Loucy (cell line): ENCODE data around the gene CPA2.

Experiments
- H2AFZ ChIP-seq: fragments of 200-600 bp; sonication (generic); 2 replicates; pipeline ENCODE4 v1.6.0; 2016; ENCODE audit warnings: antibody characterized with exemption, mild to moderate bottlenecking, low read length, moderate library complexity
- H3F3A ChIP-seq: fragments of 200-600 bp; 2 replicates; pipeline ENCODE4 v1.6.0; 2016; ENCODE audit warnings: antibody characterized with exemption, low read depth, mild to moderate bottlenecking
- H3K27me3 ChIP-seq: fragments of 200-600 bp; sonication (generic); 2 replicates; pipeline ENCODE4 v1.6.1; 2014; ENCODE audit warnings: low read length, mild to moderate bottlenecking; ENCODE audit not compliant: insufficient read depth, poor library complexity, severe bottlenecking
- H3K36me3 ChIP-seq: fragments of 200-600 bp; sonication (generic); 2 replicates; pipeline ENCODE4 v1.6.1; 2016; ENCODE audit warnings: low read length; ENCODE audit not compliant: insufficient read depth
- H3K4me1 ChIP-seq: fragments of 200-600 bp; sonication (generic); 2 replicates; pipeline ENCODE4 v1.5.1; 2014; ENCODE audit warnings: low read length, mild to moderate bottlenecking; ENCODE audit not compliant: insufficient read depth, poor library complexity, severe bottlenecking
- H3K4me2 ChIP-seq: fragments of 200-600 bp; sonication (generic); 2 replicates; pipeline ENCODE4 v1.6.0; 2014; ENCODE audit warnings: antibody characterized with exemption, low read length, low read depth, mild to moderate bottlenecking; ENCODE audit not compliant: poor library complexity, severe bottlenecking
- H3K4me3 ChIP-seq: fragments of 200-600 bp; sonication (generic); 2 replicates; pipeline ENCODE4 v1.5.1; 2014; ENCODE audit warnings: low read length, mild to moderate bottlenecking, mixed read lengths; ENCODE audit not compliant: poor library complexity, severe bottlenecking
- H3K79me2 ChIP-seq: fragments of 200-600 bp; sonication (generic); 2 replicates; pipeline ENCODE4 v1.6.1; 2014; ENCODE audit warnings: low read length; ENCODE audit not compliant: insufficient read depth
- H3K9ac ChIP-seq: fragments of 200-600 bp; sonication (generic); 2 replicates; pipeline ENCODE4 v1.6.0; 2014; ENCODE audit warnings: mild to moderate bottlenecking, low read depth, low read length, moderate library complexity; ENCODE audit not compliant: poor library complexity, severe bottlenecking
- H3K9me2 ChIP-seq: fragments of 200-600 bp; sonication (generic); replicated peaks from 2 replicates; pipeline ENCODE4 v1.6.1; 2016; ENCODE audit warnings: low read depth, low read length, mixed read lengths
- H3K9me3 ChIP-seq: fragments of 200-600 bp; sonication (generic); 2 replicates; pipeline ENCODE4 v1.6.1; 2014; ENCODE audit warnings: mild to moderate bottlenecking, antibody characterized with exemption, low read length, low read depth; ENCODE audit not compliant: insufficient read depth
- H4K20me1 ChIP-seq: fragments of 200-600 bp; sonication (generic); 2 replicates; pipeline ENCODE4 v1.6.0; 2014; ENCODE audit warnings: antibody characterized with exemption, low read length, mild to moderate bottlenecking; ENCODE audit not compliant: insufficient read depth, poor library complexity, severe bottlenecking
- EZH2phosphoT487 ChIP-seq: fragments of 200-600 bp; IDR thresholded peaks from 2 replicates; pipeline ENCODE4 v1.6.1; 2018; ENCODE audit warnings: antibody characterized with exemption, mild to moderate bottlenecking, moderate library complexity, borderline replicate concordance
- TF ChIP-seq, protein P1 (sequence below): fragments of 200-600 bp; sonication (generic); conservative IDR thresholded peaks from 2 replicates; pipeline ENCODE4 v1.5.1; 2014; ENCODE audit warnings: mild to moderate bottlenecking, antibody characterized with exemption, low read length

CPA2 gene

DNA sequence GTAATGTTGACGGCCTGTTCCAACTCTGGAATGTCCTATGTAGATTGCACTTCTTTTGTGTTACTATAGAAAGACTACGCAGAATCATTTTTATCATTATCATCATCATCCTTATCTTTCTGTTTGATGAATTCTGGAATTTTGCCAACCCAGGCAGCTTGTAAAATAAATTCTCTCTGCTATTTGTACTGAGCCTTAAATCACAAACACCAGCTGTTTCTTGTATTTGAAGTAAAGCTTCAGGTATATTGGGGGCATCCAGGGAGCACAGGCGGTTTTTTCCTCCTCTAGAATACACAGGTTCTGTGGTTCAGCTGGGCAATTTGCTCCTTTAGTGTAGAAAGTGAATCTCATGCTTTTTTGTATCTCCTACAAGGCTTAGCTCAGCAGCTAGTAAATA is 63.0 kb downstream of the CPA2 start:
- H4K20me1 ChIP-seq: no peaks in the 10 kb centered on the region
- H3K4me1 ChIP-seq: no peaks in the 10 kb centered on the region
- H2AFZ ChIP-seq: no peak overlapping the region
- H3F3A ChIP-seq: no peaks in the 10 kb centered on the region
- H3K36me3 ChIP-seq: no peaks in the 10 kb centered on the region
- TF ChIP-seq, protein P1, sequence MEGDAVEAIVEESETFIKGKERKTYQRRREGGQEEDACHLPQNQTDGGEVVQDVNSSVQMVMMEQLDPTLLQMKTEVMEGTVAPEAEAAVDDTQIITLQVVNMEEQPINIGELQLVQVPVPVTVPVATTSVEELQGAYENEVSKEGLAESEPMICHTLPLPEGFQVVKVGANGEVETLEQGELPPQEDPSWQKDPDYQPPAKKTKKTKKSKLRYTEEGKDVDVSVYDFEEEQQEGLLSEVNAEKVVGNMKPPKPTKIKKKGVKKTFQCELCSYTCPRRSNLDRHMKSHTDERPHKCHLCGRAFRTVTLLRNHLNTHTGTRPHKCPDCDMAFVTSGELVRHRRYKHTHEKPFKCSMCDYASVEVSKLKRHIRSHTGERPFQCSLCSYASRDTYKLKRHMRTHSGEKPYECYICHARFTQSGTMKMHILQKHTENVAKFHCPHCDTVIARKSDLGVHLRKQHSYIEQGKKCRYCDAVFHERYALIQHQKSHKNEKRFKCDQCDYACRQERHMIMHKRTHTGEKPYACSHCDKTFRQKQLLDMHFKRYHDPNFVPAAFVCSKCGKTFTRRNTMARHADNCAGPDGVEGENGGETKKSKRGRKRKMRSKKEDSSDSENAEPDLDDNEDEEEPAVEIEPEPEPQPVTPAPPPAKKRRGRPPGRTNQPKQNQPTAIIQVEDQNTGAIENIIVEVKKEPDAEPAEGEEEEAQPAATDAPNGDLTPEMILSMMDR: no peak
- TF ChIP-seq EZH2phosphoT487: no peak
- no peaks in the 10 kb centered on the region for H3K27me3 ChIP-seq
- H3K79me2 ChIP-seq: no peaks in the 10 kb centered on the region
- H3K9ac ChIP-seq: no peak overlapping the region
- H3K4me3 ChIP-seq: no peak overlapping the region
- no peaks in the 10 kb centered on the region for H3K9me3 ChIP-seq
- no peaks in the 10 kb centered on the region for H3K9me2 ChIP-seq
- no peak overlapping the region for H3K4me2 ChIP-seq

DNA sequence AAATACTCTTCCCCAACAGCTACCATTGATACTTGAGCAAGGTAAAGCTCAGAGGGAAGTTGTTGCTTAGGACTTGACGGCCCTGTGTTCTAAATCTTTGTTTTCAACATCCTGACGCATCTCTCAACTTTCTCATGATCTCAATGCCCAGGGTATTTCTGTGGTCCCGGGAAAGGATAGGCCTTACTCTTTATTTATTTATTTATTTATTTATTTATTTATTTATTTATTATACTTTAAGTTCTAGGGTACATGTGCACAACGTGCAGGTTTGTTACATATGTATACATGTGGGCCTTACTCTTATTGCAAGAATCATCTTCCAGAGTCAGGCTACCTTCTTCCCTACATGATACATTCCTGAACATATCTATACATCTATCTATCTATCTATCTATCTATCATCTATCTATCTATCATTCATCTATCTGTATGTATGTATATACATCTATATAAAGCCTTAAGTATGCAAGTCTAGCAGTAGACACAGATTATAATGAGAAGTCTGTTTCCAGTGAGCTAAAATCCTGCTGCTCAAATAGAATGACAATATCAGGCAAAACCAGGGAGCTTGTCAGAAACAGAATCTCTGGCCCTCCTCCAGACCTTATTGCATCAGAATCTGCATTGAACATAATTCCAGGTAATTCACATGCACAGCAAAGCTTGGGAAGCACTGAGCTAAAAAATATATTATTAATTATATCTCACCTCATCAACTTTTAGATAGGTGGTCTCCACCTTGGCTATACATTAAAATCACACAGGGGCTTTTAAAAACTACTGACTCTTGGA is 65.8 kb downstream of the CPA2 start:
- no peaks in the 10 kb centered on the region for H4K20me1 ChIP-seq
- TF ChIP-seq, protein P1: no peak
- TF ChIP-seq EZH2phosphoT487: no peak
- no peaks in the 10 kb centered on the region for H3K36me3 ChIP-seq
- no peaks in the 10 kb centered on the region for H3K9me2 ChIP-seq
- no peaks in the 10 kb centered on the region for H3K79me2 ChIP-seq
- no peak overlapping the region for H3K4me2 ChIP-seq
- no peaks in the 10 kb centered on the region for H3K9me3 ChIP-seq
- no peak overlapping the region for H2AFZ ChIP-seq
- no peaks in the 10 kb centered on the region for H3K27me3 ChIP-seq
- H3F3A ChIP-seq: no peaks in the 10 kb centered on the region
- H3K9ac ChIP-seq: no peak overlapping the region
- H3K4me1 ChIP-seq: no peaks in the 10 kb centered on the region
- no peak overlapping the region for H3K4me3 ChIP-seq

DNA sequence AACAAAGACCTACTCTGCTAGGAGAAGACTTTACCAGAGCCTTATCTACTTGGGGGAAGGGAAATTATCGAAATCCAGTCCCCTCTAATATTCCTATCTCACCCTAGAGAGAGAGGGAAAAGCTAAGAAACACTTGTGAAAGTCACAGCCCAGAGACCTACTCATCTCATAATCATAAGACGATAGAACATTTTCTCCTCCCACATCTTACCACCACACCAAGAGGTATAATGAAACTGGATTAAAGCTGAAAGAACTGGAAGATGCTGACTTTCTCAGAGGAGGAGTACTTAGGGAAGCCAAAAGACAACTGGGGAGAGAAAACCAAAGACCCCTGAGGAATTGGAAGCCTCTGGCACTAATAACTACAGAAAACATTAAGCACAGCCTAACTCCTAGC is 67.2 kb downstream of the CPA2 start:
- Histone ChIP-seq H3K36me3 (no peaks in the 10 kb centered on the region), H3K4me3 (no peak overlapping the region), H3K27me3 (no peaks in the 10 kb centered on the region), H2AFZ (no peak overlapping the region), H4K20me1 (no peaks in the 10 kb centered on the region), H3K9me2 (no peaks in the 10 kb centered on the region), H3K9me3 (no peaks in the 10 kb centered on the region), H3K4me2 (no peak overlapping the region), H3K4me1 (no peaks in the 10 kb centered on the region), H3F3A (no peaks in the 10 kb centered on the region), H3K9ac (no peak overlapping the region), H3K79me2 (no peaks in the 10 kb centered on the region)
- TF ChIP-seq, protein P1: no peak
- no peak for TF ChIP-seq EZH2phosphoT487
